Breast epithelium (tissue), 4 donors: ENCODE data around the gene MYLK2. TPM values are rescaled to one million over a fixed set of nuclear protein-coding genes. Genes with fewer than 3 reads are reported as not detected.

ENCODE experiments used
- DNase-seq, 2 donors: peaks; one replicate each; pipeline ENCODE4 v3.0.0-alpha.2; 2019; ENCODE audit warnings: low spot score in 2 of 2
- H3K27ac ChIP-seq, 2 donors: fragments of 200-600 bp; sonication (generic) in 1 of 2; one replicate each; pipeline ENCODE4 v1.5.1; 2016 to 2019; ENCODE audit warnings: mild to moderate bottlenecking in 1 of 2
- H3K27me3 ChIP-seq, 2 donors: fragments of 200-600 bp; sonication (generic) in 1 of 2; one replicate each; pipeline versions ENCODE4 v1.5.1 to v1.6.0; 2017 to 2019; ENCODE audit warnings: control low read depth in 1 of 2, mild to moderate bottlenecking in 1 of 2
- H3K36me3 ChIP-seq: fragments of 200-600 bp; one replicate; pipeline ENCODE4 v1.5.1; 2019
- H3K4me1 ChIP-seq, 2 donors: fragments of 200-600 bp; sonication (generic); one replicate each; pipeline ENCODE4 v1.5.1; 2016 to 2019; ENCODE audit warnings: control low read depth in 1 of 2
- H3K4me3 ChIP-seq, 3 donors: fragments of 200-600 bp; sonication (generic); 1 replicate in 2 of 3; 2 replicates in 1 of 3; pipeline ENCODE4 v1.5.1; 2016 to 2019; ENCODE audit warnings: mild to moderate bottlenecking in 3 of 3, moderate library complexity in 2 of 3
- H3K9me3 ChIP-seq, 2 donors: fragments of 200-600 bp; sonication (generic) in 1 of 2; one replicate each; pipeline ENCODE4 v1.5.1; 2016 to 2019; ENCODE audit warnings: control low read depth in 1 of 2
- POLR2A ChIP-seq: fragments of 450-650 bp; IDR thresholded peaks from one replicate; pipeline ENCODE4 v1.6.1; 2016; ENCODE audit warnings: antibody characterized with exemption, mild to moderate bottlenecking, moderate library complexity
- POLR2AphosphoS5 ChIP-seq, 3 donors: sonication (generic); formaldehyde crosslinking; IDR thresholded peaks; one replicate each; pipeline ENCODE4 v1.6.1; 2017; ENCODE audit warnings: antibody characterized with exemption in 3 of 3
- intact Hi-C: fragments of 100-400 bp; cut with DNase I; formaldehyde crosslinking; loops from one replicate; pipeline ENCODE4 v1.15.1; 2023; ENCODE audit warnings: low total_unique reads
- total RNA-seq, 3 donors: library from RNA; depleted of rRNA; stranded (reverse); fragments of >200 nt; gene quantifications; one replicate each; pipeline ENCODE4 v1.1.0, GENCODE V29; 2016
- TF ChIP-seq, protein P1 (sequence below), 3 donors: fragments of 450-650 bp; IDR thresholded peaks; one replicate each; pipeline ENCODE4 v1.5.1; 2016 to 2017; ENCODE audit warnings: antibody characterized with exemption in 3 of 3, mild to moderate bottlenecking in 3 of 3, moderate library complexity in 3 of 3

MYLK2 gene
- total RNA-seq, 3 donors from 2014 or later = not detected

DNA sequence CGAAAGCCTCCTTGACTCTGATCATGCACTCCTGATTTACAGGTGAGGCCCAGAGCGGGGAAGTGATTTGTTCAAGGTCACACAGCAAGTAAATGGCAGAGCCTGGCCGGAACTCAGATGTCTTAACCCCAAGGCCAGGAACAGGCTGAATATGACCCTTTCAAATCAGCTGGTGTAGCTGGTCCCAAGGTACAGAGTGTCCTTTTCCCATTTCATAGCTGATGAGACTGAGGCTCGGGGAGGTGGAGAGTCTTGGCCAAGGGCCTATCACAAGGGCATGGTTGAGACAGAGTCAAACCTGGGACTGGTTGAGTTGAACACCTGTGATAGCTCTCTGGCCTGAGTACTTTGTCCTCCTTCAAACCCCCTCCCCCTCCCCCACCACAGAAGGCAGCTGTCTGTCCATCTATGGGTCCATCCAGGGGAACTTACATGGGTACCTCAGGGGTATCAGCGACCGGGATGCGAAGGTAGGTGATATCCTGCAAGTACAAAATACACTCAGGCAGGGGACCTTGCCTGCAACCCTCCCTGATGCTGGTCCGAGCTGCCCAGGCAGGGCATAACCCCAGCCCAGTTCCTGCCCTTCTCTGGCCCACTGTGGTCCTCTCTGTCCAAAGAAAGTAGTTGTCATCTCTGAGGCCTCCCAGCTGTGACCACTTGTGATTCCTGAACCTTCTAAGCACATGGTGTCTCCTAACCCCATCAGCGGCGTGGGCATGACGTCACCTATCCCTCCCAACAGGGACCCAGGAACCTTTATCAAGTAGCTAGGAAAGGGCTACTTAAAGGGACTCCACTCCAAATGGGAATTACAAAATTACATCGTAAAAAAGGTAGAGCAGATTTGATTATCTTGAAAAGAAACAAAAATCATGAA lies 45.6 kb downstream of the MYLK2 start:
- H3K36me3 ChIP-seq = no peaks in the 10 kb centered on the region
- H3K27ac ChIP-seq = no peak overlapping the region
- TF ChIP-seq POLR2AphosphoS5 (IDR thresholded peaks at IDR 0.05) (no peak), POLR2A (no peak)
- TF ChIP-seq, protein P1, sequence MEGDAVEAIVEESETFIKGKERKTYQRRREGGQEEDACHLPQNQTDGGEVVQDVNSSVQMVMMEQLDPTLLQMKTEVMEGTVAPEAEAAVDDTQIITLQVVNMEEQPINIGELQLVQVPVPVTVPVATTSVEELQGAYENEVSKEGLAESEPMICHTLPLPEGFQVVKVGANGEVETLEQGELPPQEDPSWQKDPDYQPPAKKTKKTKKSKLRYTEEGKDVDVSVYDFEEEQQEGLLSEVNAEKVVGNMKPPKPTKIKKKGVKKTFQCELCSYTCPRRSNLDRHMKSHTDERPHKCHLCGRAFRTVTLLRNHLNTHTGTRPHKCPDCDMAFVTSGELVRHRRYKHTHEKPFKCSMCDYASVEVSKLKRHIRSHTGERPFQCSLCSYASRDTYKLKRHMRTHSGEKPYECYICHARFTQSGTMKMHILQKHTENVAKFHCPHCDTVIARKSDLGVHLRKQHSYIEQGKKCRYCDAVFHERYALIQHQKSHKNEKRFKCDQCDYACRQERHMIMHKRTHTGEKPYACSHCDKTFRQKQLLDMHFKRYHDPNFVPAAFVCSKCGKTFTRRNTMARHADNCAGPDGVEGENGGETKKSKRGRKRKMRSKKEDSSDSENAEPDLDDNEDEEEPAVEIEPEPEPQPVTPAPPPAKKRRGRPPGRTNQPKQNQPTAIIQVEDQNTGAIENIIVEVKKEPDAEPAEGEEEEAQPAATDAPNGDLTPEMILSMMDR (IDR thresholded peaks at IDR 0.05) = no peak
- no peaks in the 10 kb centered on the region for H3K27me3 ChIP-seq
- intact Hi-C loops = no loop called here
- no peaks in the 10 kb centered on the region for H3K9me3 ChIP-seq
- H3K4me3 ChIP-seq = no peak overlapping the region
- no peak for DNase-seq
- H3K4me1 ChIP-seq = peaks cover 4 to 7% of the 10 kb centered on the region in 2 donors

DNA sequence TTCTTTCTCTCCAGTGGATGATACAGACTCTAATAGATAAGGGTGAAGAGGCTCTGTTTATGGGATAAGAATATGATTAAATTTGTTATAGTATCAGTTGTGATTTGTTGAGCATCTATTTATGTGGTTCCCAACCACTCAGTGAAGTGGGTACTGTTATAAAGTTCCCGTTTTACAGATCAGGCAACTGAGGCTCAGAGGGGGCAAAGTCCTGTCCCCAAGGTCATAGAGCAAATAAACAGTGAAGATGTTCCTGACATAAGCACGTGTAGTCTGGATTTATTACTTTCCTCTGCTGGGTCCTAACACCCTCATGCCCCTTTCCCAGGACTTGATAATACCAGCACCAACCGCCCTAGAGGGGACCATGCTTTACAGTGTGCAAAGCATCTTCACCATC lies 47.1 kb downstream of the MYLK2 start:
- intact Hi-C loops = no loop called here
- Histone ChIP-seq H3K4me3 (no peak overlapping the region), H3K9me3 (no peaks in the 10 kb centered on the region), H3K4me1 (peaks cover 4 to 12% of the 10 kb centered on the region in 2 donors), H3K27me3 (no peaks in the 10 kb centered on the region), H3K36me3 (no peaks in the 10 kb centered on the region), H3K27ac (no peak overlapping the region)
- TF ChIP-seq, protein P1 (IDR thresholded peaks at IDR 0.05) = no peak
- TF ChIP-seq POLR2AphosphoS5 (IDR thresholded peaks at IDR 0.05) (no peak), POLR2A (no peak)
- DNase-seq = no peak

DNA sequence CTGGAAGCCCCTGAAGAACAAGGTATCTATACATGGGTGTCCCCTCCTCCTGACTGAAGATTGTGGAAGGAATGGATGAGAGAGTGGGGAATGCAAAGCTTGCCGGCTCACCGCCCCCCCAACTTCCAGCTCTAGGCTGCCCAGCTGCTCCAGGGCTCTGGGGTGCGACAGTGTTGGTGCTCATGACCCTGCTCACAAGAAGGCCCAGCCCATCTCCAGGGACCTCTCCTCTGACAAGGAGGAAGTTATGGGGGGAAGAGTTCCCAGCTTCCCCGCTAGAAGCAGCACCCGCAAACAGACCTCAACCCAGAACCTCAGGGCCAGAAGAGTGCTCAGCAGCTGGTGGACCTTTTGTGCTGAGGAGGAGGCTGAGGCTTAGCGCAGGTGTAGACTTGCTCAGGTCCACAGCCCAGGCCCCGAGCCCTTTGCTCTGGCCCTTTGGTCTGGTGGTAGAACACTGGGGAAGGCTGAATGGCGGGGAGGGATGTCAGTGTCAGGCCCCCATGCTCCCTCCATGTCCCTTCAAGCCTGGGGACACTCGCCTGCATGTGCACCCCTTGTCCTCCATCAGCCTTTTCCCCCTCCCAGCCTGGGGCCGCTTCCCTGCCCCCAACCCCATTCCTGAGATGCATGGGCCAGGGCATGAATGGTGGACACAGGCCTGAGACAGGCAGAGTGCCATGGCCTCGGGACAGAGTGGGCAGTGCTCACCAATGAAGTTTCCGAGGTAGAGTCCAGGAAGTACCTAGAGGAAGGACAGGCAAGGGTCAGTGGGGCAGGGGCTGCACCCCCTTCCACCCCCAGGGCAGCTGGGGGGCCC lies 49.9 kb downstream of the MYLK2 start:
- TF ChIP-seq POLR2AphosphoS5 (IDR thresholded peaks at IDR 0.05) (no peak), POLR2A (no peak)
- TF ChIP-seq, protein P1 (IDR thresholded peaks at IDR 0.05) = no peak
- intact Hi-C loops = no loop called here
- Histone ChIP-seq H3K27me3 (no peaks in the 10 kb centered on the region), H3K4me1 (peaks cover 4 to 12% of the 10 kb centered on the region in 2 donors), H3K36me3 (no peaks in the 10 kb centered on the region), H3K27ac (no peak overlapping the region), H3K4me3 (peak overlapping the region in 2 of 3 donors; percentile 84 to 93), H3K9me3 (no peaks in the 10 kb centered on the region)
- no peak for DNase-seq

DNA sequence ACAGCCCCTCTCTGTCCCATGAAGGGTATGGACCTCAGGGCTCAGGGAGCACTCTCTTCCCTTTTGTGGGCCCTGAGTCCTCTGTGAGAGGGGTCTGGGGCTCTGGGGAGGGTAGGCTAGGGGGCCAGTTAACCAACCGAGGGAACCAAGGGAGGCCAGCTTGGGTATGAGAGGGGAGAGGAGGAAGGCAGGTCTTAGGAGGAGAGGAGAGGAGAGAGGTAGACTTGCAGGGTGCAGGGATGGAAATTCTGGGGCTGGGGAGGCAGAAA lies 50.5 kb downstream of the MYLK2 start:
- peak overlapping the region; percentile 54 to 93 (median 84) for H3K4me3 ChIP-seq
- peak overlapping the region; percentile 79 to 84 for H3K27ac ChIP-seq
- no peaks in the 10 kb centered on the region for H3K27me3 ChIP-seq
- TF ChIP-seq, protein P1 (IDR thresholded peaks at IDR 0.05) = no peak
- no peak for TF ChIP-seq POLR2AphosphoS5 (IDR thresholded peaks at IDR 0.05)
- H3K4me1 ChIP-seq = peaks cover 4 to 12% of the 10 kb centered on the region in 2 donors
- no peak for DNase-seq
- intact Hi-C loops = no loop called here
- no peaks in the 10 kb centered on the region for H3K9me3 ChIP-seq
- H3K36me3 ChIP-seq = no peaks in the 10 kb centered on the region
